KMS-11 (cell line): ENCODE measurements around the gene SULT6B1.

Experiments used
- H2AFZ ChIP-seq: fragments of 200-600 bp; sonication (generic); 2 replicates; pipeline ENCODE4 v1.6.1; 2016; ENCODE audit warnings: antibody characterized with exemption, mixed run types, low read depth
- H3K27ac ChIP-seq: fragments of 200-600 bp; sonication (generic); 2 replicates; pipeline ENCODE4 v1.6.1; 2016; ENCODE audit warnings: mild to moderate bottlenecking, mixed run types
- H3K27me3 ChIP-seq: fragments of 200-600 bp; sonication (generic); 2 replicates; pipeline ENCODE4 v1.6.1; 2017; ENCODE audit warnings: mild to moderate bottlenecking, low read depth, mixed run types, moderate library complexity; ENCODE audit not compliant: insufficient read depth
- H3K36me3 ChIP-seq: fragments of 200-600 bp; sonication (generic); 2 replicates; pipeline ENCODE4 v1.6.1; 2017; ENCODE audit warnings: mild to moderate bottlenecking, mixed run types; ENCODE audit not compliant: insufficient read depth
- H3K4me1 ChIP-seq: fragments of 200-600 bp; sonication (generic); 2 replicates; pipeline ENCODE4 v1.6.1; 2016; ENCODE audit warnings: mild to moderate bottlenecking, low read depth, mixed run types; ENCODE audit not compliant: poor library complexity, severe bottlenecking
- H3K4me2 ChIP-seq: fragments of 200-600 bp; sonication (generic); 2 replicates; pipeline ENCODE4 v1.7.0; 2016; ENCODE audit warnings: mild to moderate bottlenecking, mixed run types
- H3K4me3 ChIP-seq: fragments of 200-600 bp; sonication (generic); IDR thresholded peaks from 2 replicates; pipeline ENCODE4 v1.6.1; 2017; ENCODE audit warnings: low read depth, low read length, mixed read lengths; ENCODE audit not compliant: insufficient read depth
- H3K79me2 ChIP-seq: fragments of 200-600 bp; sonication (generic); 2 replicates; pipeline ENCODE4 v1.6.1; 2016; ENCODE audit warnings: low read depth, mixed run types; ENCODE audit not compliant: insufficient read depth
- H3K9ac ChIP-seq: fragments of 200-600 bp; sonication (generic); 2 replicates; pipeline ENCODE4 v1.6.1; 2016; ENCODE audit warnings: mild to moderate bottlenecking, mixed run types
- H4K20me1 ChIP-seq: fragments of 200-600 bp; sonication (generic); 2 replicates; pipeline ENCODE4 v1.6.1; 2016; ENCODE audit warnings: mild to moderate bottlenecking, mixed run types; ENCODE audit not compliant: insufficient read depth
- CTCF ChIP-seq: fragments of 200-600 bp; sonication (generic); conservative IDR thresholded peaks from 2 replicates; pipeline ENCODE4 v1.6.1; 2017; ENCODE audit warnings: low read depth, mild to moderate bottlenecking, antibody characterized with exemption, low read length, moderate library complexity, mixed read lengths

Gene SULT6B1

GRCh38 chr2:37189452-37190153 lies 1.1 kb upstream of the SULT6B1 start:
- Histone ChIP-seq H3K27ac (no peak overlapping the region), H3K79me2 (no peaks in the 10 kb centered on the region), H3K36me3 (no peaks in the 10 kb centered on the region), H3K4me3 (no peak overlapping the region), H3K9ac (no peak overlapping the region), H3K4me1 (peaks cover 9% of the 10 kb centered on the region), H3K4me2 (no peak overlapping the region), H2AFZ (no peak overlapping the region), H4K20me1 (no peaks in the 10 kb centered on the region), H3K27me3 (no peaks in the 10 kb centered on the region)
- TF ChIP-seq CTCF, result no peak

GRCh38 chr2:37181726-37182684 lies 6.5 kb downstream of the SULT6B1 start:
- Histone ChIP-seq H3K4me1 (peaks cover 16% of the 10 kb centered on the region), H3K36me3 (no peaks in the 10 kb centered on the region), H3K4me3 (no peak overlapping the region), H3K79me2 (no peaks in the 10 kb centered on the region), H2AFZ (no peak overlapping the region), H4K20me1 (no peaks in the 10 kb centered on the region), H3K9ac (no peak overlapping the region), H3K27me3 (no peaks in the 10 kb centered on the region), H3K4me2 (no peak overlapping the region), H3K27ac (no peak overlapping the region)
- no peak for TF ChIP-seq CTCF

- H2AFZ ChIP-seq, result no peak overlapping the region
- TF ChIP-seq CTCF, result no peak
Observed at GRCh38 chr2:37180640-37181039, 7.8 kb downstream of the SULT6B1 start.

GRCh38 chr2:37180006-37180639 lies 8.3 kb downstream of the SULT6B1 start:
- TF ChIP-seq CTCF, result no peak
- Histone ChIP-seq H2AFZ (no peak overlapping the region), H3K4me3 (no peak overlapping the region), H3K27ac (no peak overlapping the region), H3K79me2 (no peaks in the 10 kb centered on the region), H3K9ac (no peak overlapping the region), H3K4me2 (no peak overlapping the region), H3K36me3 (no peaks in the 10 kb centered on the region), H3K27me3 (no peaks in the 10 kb centered on the region), H4K20me1 (no peaks in the 10 kb centered on the region), H3K4me1 (peaks cover 12% of the 10 kb centered on the region)

More at GRCh38 chr2:37180640-37181039, 7.8 kb downstream of the SULT6B1 start:
- no peak overlapping the region for H3K4me3 ChIP-seq
- H3K4me2 ChIP-seq, result no peak overlapping the region
- no peak overlapping the region for H3K27ac ChIP-seq
- H3K9ac ChIP-seq, result no peak overlapping the region
- peaks cover 16% of the 10 kb centered on the region for H3K4me1 ChIP-seq
- no peaks in the 10 kb centered on the region for H3K36me3 ChIP-seq
- no peaks in the 10 kb centered on the region for H3K79me2 ChIP-seq
- no peaks in the 10 kb centered on the region for H4K20me1 ChIP-seq
- no peaks in the 10 kb centered on the region for H3K27me3 ChIP-seq
